Mucosa of descending colon (tissue), 3 donors: ENCODE measurements around the gene TRABD2B. TPM values are rescaled to one million over a fixed set of nuclear protein-coding genes. Genes with fewer than 3 reads are reported as not detected.

Experiments used
- ATAC-seq: fragments of 200-7000 bp; cut with Tn5 transposase; one replicate; pipeline ENCODE4 v1.9.1; 2020; ENCODE audit warnings: mild to moderate bottlenecking, moderate library complexity
- DNase-seq, 3 donors: peaks; one replicate each; pipeline ENCODE4 v3.0.0-alpha.2; 2020
- H3K36me3 ChIP-seq: fragments of 200-600 bp; one replicate; pipeline ENCODE4 v1.8.0; 2021; ENCODE audit warnings: low read depth, mild to moderate bottlenecking
- H3K4me1 ChIP-seq: fragments of 200-600 bp; one replicate; pipeline ENCODE4 v1.8.0; 2021; ENCODE audit warnings: low read depth, mild to moderate bottlenecking
- H3K4me3 ChIP-seq: fragments of 200-600 bp; one replicate; pipeline ENCODE4 v1.8.0; 2021; ENCODE audit warnings: mild to moderate bottlenecking
- H3K9me3 ChIP-seq: fragments of 200-600 bp; one replicate; pipeline ENCODE4 v1.8.0; 2021; ENCODE audit warnings: mild to moderate bottlenecking
- CTCF ChIP-seq: fragments of 200-600 bp; IDR thresholded peaks from one replicate; pipeline ENCODE4 v1.8.0; 2022; ENCODE audit warnings: antibody characterized with exemption, mild to moderate bottlenecking
- intact Hi-C, 2 donors: fragments of 100-400 bp; cut with DNase I in 1 of 2; cut with micrococcal nuclease in 1 of 2; formaldehyde crosslinking; loops; one replicate each; pipeline versions ENCODE4 v1.11.0 to v1.11.1; 2022; cut with DNase I, micrococcal nuclease
- total RNA-seq, 3 donors: library from RNA; stranded (reverse); fragmentation: NEBNext Ultra II Directional in 2 of 3; extraction: Animal tissue kit (Norgen Biotek cat#: 25700) in 2 of 3; gene quantifications; one replicate each; pipeline versions ENCODE4 v1.2.1 to v1.2.4, GENCODE V29; 2021 to 2023
- donor health status: DM: no; HTN: no; CAD: no; lungs with moderate emphysema.
- donor health status: DM: no; HTN: no; CAD: no.
- donor health status: DM: no; HTN: yes; CAD: no.

TRABD2B gene
- total RNA-seq, 3 donors from 2014 or later: 0.35 to 2.0 (median 2.0) TPM

GRCh38 chr1:47999097-47999496, 1.9 kb upstream of the TRABD2B start:
- no peaks in the 10 kb centered on the region for H3K36me3 ChIP-seq
- no peak overlapping the region for H3K4me3 ChIP-seq
- H3K4me1 ChIP-seq: peaks cover 4% of the 10 kb centered on the region
- DNase-seq: no peak
- H3K9me3 ChIP-seq: no peaks in the 10 kb centered on the region
- TF ChIP-seq CTCF: no peak
- no peak for ATAC-seq
- intact Hi-C loops: no loop called here

GRCh38 chr1:47998396-47998990, 1.3 kb upstream of the TRABD2B start:
- Histone ChIP-seq H3K9me3 (no peaks in the 10 kb centered on the region), H3K36me3 (no peaks in the 10 kb centered on the region), H3K4me1 (peaks cover 3% of the 10 kb centered on the region), H3K4me3 (no peak overlapping the region)
- ATAC-seq (no peak), DNase-seq (no peak)
- no peak for TF ChIP-seq CTCF
- intact Hi-C loops: no loop called here

- DNase-seq: peak in 2 of 3 donors; percentile 29 to 40
- no peaks in the 10 kb centered on the region for H3K36me3 ChIP-seq
- intact Hi-C loops: no loop called here
Observed at GRCh38 chr1:47996406-47997226, 569 bp downstream of the TRABD2B start.

GRCh38 chr1:47996060-47996405, 1.2 kb downstream of the TRABD2B start:
- no peak for TF ChIP-seq CTCF
- Histone ChIP-seq H3K36me3 (no peaks in the 10 kb centered on the region), H3K4me3 (no peak overlapping the region), H3K9me3 (no peaks in the 10 kb centered on the region), H3K4me1 (peaks cover 3% of the 10 kb centered on the region)
- intact Hi-C loops: no loop called here
- ATAC-seq (no peak), DNase-seq (no peak)

More at GRCh38 chr1:47996406-47997226, 569 bp downstream of the TRABD2B start:
- TF ChIP-seq CTCF: no peak
- no peaks in the 10 kb centered on the region for H3K9me3 ChIP-seq
- H3K4me1 ChIP-seq: peaks cover 3% of the 10 kb centered on the region
- ATAC-seq: peak; percentile 23
- peak overlapping the region; percentile 17 for H3K4me3 ChIP-seq

GRCh38 chr1:47995306-47996050, 1.7 kb downstream of the TRABD2B start:
- Histone ChIP-seq H3K4me3 (no peak overlapping the region), H3K36me3 (no peaks in the 10 kb centered on the region), H3K9me3 (no peaks in the 10 kb centered on the region), H3K4me1 (peaks cover 3% of the 10 kb centered on the region)
- DNase-seq: no peak
- intact Hi-C loops: no loop called here
- ATAC-seq: no peak
- no peak for TF ChIP-seq CTCF
